ENCODE data around the gene SETD9.

- TF ChIP-seq CTCF (IDR thresholded peaks at IDR 0.05; ENCODE audit: insufficient read depth, low read length), result no peak
- TF ChIP-seq GABPA (IDR thresholded peaks at IDR 0.05; ENCODE audit: low read depth), result no peak
- no peak for TF ChIP-seq REST (IDR thresholded peaks at IDR 0.05; ENCODE audit: insufficient replicate concordance, low read depth)
- TF ChIP-seq POLR2AphosphoS5 (IDR thresholded peaks at IDR 0.05; ENCODE audit: low read depth), result no peak
Observed at GRCh38 chr5:56861893-56862485, 47.4 kb upstream of the SETD9 start.
